Endothelial cell of umbilical vein (primary cell): Measurements from ENCODE around the gene BRI3. TPM values are rescaled to one million over a fixed set of nuclear protein-coding genes. Genes with fewer than 3 reads are reported as not detected.

Experiments used
- BruUV-seq: library from RNA; stranded (reverse); fragments of 400-500 nt; replicated peaks from 2 replicates; lab custom pipeline; 2021; lab: Mats Ljungman, UMichigan
- CTCF ChIA-PET: fragments of 300-600, 350-600 bp; sonication (Branson Sonifier 250); formaldehyde crosslinking; loops from one replicate; lab custom pipeline; 2021; ENCODE audit warnings: antibody characterized with exemption, inconsistent platforms; lab: Charles Lee
- POLR2A ChIA-PET: fragments of 300-600, 350-600 bp; sonication (Branson Sonifier 250); formaldehyde crosslinking; loops from one replicate; lab custom pipeline; 2021; ENCODE audit warnings: antibody characterized with exemption, inconsistent platforms; lab: Charles Lee
- DNase-seq: peaks from one replicate; pipeline ENCODE4 v3.0.0-alpha.2; 2011; ENCODE audit warnings: low read depth, low spot score
- FAIRE-seq: peaks from 2 replicates; lab custom pipeline; 2011; peaks lifted over from hg19 to GRCh38; lab: Jason Lieb, UNC
- H2AFZ ChIP-seq: 2 replicates; pipeline ENCODE4 v1.6.0; 2012; ENCODE audit warnings: low read depth, low read length, control low read depth, inconsistent platforms
- H3K27ac ChIP-seq: 2 replicates; pipeline ENCODE4 v1.5.1; 2011; ENCODE audit warnings: low read depth, mild to moderate bottlenecking, control low read depth, low read length, moderate library complexity; ENCODE audit not compliant: insufficient read depth
- H3K27me3 ChIP-seq, 2 experiments: 2 replicates each; pipeline versions ENCODE4 v1.6.0 to v1.6.1; 2011; ENCODE audit warnings: low read length in 2 of 2, mixed read lengths in 1 of 2; ENCODE audit not compliant: control insufficient read depth in 2 of 2, insufficient read depth in 2 of 2
- H3K36me3 ChIP-seq, 2 experiments: 2 replicates in 1 of 2; 3 replicates in 1 of 2; pipeline ENCODE4 v1.5.1; 2011; ENCODE audit warnings: low read length in 2 of 2, mild to moderate bottlenecking in 1 of 2, moderate library complexity in 1 of 2; ENCODE audit not compliant: control insufficient read depth in 2 of 2, insufficient read depth in 2 of 2; ENCODE audit errors: extremely low read depth in 1 of 2
- H3K4me1 ChIP-seq: 3 replicates; pipeline ENCODE4 v1.5.1; 2011; ENCODE audit warnings: mild to moderate bottlenecking, low read length; ENCODE audit not compliant: control insufficient read depth, insufficient read depth; ENCODE audit errors: extremely low read depth
- H3K4me2 ChIP-seq: 2 replicates; pipeline ENCODE4 v1.6.1; 2011; ENCODE audit warnings: low read length, control low read depth, mixed read lengths; ENCODE audit not compliant: insufficient read depth
- H3K4me3 ChIP-seq, 3 experiments: fragments of 200-600 bp in 1 of 3; sonication (generic), shearing (Covaris generic) in 1 of 3; replicated peaks in 1 of 3; 2 replicates each; pipeline ENCODE4 v1.5.1; 2011 to 2016; ENCODE audit warnings: control low read depth in 3 of 3, low read length in 3 of 3, mild to moderate bottlenecking in 2 of 3, inconsistent platforms in 1 of 3, low read depth in 1 of 3, moderate library complexity in 1 of 3; ENCODE audit not compliant: insufficient read depth in 1 of 3
- H3K79me2 ChIP-seq: 2 replicates; pipeline ENCODE4 v1.6.0; 2012; ENCODE audit warnings: low read length, inconsistent platforms; ENCODE audit not compliant: control insufficient read depth, insufficient read depth
- H3K9ac ChIP-seq: replicated peaks from 2 replicates; pipeline ENCODE3; 2011; ENCODE audit warnings: low read length, control low read depth; ENCODE audit not compliant: insufficient read depth; ENCODE audit errors: extremely low read depth
- H3K9me1 ChIP-seq: replicated peaks from 3 replicates; pipeline ENCODE4 v1.6.0; 2011; ENCODE audit warnings: mild to moderate bottlenecking, low read length; ENCODE audit not compliant: control insufficient read depth, insufficient read depth; ENCODE audit errors: extremely low read depth
- H3K9me3 ChIP-seq: replicated peaks from 2 replicates; pipeline ENCODE4 v1.5.1; 2012; ENCODE audit warnings: low read length, inconsistent platforms; ENCODE audit not compliant: control insufficient read depth, insufficient read depth
- H4K20me1 ChIP-seq: replicated peaks from 2 replicates; pipeline ENCODE3; 2011; ENCODE audit warnings: mild to moderate bottlenecking, low read length; ENCODE audit not compliant: control insufficient read depth, insufficient read depth; ENCODE audit errors: extremely low read depth
- FOS ChIP-seq: IDR thresholded peaks from 2 replicates; pipeline ENCODE4 v1.6.1; 2011; ENCODE audit warnings: mild to moderate bottlenecking, low read length, moderate library complexity, borderline replicate concordance; ENCODE audit not compliant: insufficient read depth
- GATA2 ChIP-seq: IDR thresholded peaks from 2 replicates; pipeline ENCODE4 v1.7.0; 2011; ENCODE audit warnings: low read depth, mild to moderate bottlenecking, moderate library complexity, mixed read lengths, low read length; ENCODE audit not compliant: insufficient read length, insufficient read depth
- POLR2A ChIP-seq: IDR thresholded peaks from 2 replicates; pipeline ENCODE4 v1.6.1; 2012; ENCODE audit warnings: low read depth, mild to moderate bottlenecking, control low read depth, low read length
- POLR2AphosphoS5 ChIP-seq: IDR thresholded peaks from 2 replicates; pipeline ENCODE4 v1.6.1; 2012; ENCODE audit warnings: low read depth, mild to moderate bottlenecking, control low read depth, low read length, moderate library complexity; ENCODE audit not compliant: insufficient read depth
- dilution Hi-C: fragments of 300-500 bp; cut with MboI; formaldehyde crosslinking; loops from one replicate; pipeline ENCODE4 v1.15.0; 2019; ENCODE audit warnings: low sequenced_read_pairs; ENCODE audit not compliant: extremely low pct_ligation_motif_present
- intact Hi-C: fragments of 100-400 bp; cut with micrococcal nuclease; formaldehyde crosslinking; loops from one replicate; pipeline ENCODE4 v1.10.0; 2022
- polyA plus RNA-seq, 4 experiments: library from polyadenylated mRNA; depleted of rRNA in 3 of 4; stranded (reverse) in 3 of 4; unstranded in 1 of 4; fragments of >200 nt; gene quantifications; 2 replicates each; pipeline versions ENCODE4 v1.2.1 to v1.2.3, GENCODE V29; 2011 to 2012; ENCODE audit warnings: missing spikeins in 1 of 4
- total RNA-seq: library from RNA; stranded (reverse); gene quantifications from 2 replicates; pipeline ENCODE4 v1.2.3, GENCODE V29; 2021
- TF ChIP-seq, protein P1 (sequence below): IDR thresholded peaks from 2 replicates; pipeline ENCODE4 v1.6.1; 2011; ENCODE audit not compliant: insufficient read depth, insufficient read length
- TF ChIP-seq, protein P2 (sequence below), 2 donors: IDR thresholded peaks; 1 replicate in 1 of 2; 2 replicates in 1 of 2; pipeline ENCODE4 v1.5.1; 2011; ENCODE audit warnings: low read length in 2 of 2, mild to moderate bottlenecking in 2 of 2, moderate library complexity in 2 of 2, control low read depth in 1 of 2, inconsistent platforms in 1 of 2, low read depth in 1 of 2; ENCODE audit not compliant: insufficient read depth in 1 of 2; ENCODE audit errors: extremely low read depth in 1 of 2

The BRI3 gene
- total and polyA plus RNA-seq, 2 donors (not counting 3 experiments of a cell fraction or from before 2014, with no cell fraction given), result 214 to 317 TPM

GRCh38 chr7:98294798-98295382 lies 13.4 kb downstream of the BRI3 start:
- H3K4me3 ChIP-seq, result no peak overlapping the region
- POLR2A ChIA-PET, result no interaction called here
- no peaks in the 10 kb centered on the region for H3K4me1 ChIP-seq
- H4K20me1 ChIP-seq, result peaks cover under 1% of the 10 kb centered on the region
- H3K9ac ChIP-seq, result no peak overlapping the region
- CTCF ChIA-PET, result interaction anchor here (0.7 to 3.7 kb wide), 8 partner anchors 22 to 546 kb away, joined by 3 to 18 read pairs (median 4); partner anchors contain the start of gene BAIAP2L1
- no peak for FAIRE-seq
- H3K4me2 ChIP-seq, result no peak overlapping the region
- peaks cover 24% of the 10 kb centered on the region for H3K79me2 ChIP-seq
- intact Hi-C loops, result loop anchor here (1.0 to 10.0 kb wide), 2 partner anchors 106 to 540 kb away; partner anchors contain the start of gene BAIAP2L1
- H3K36me3 ChIP-seq, result peaks cover 2 to 29% of the 10 kb centered on the region in 2 experiments
- TF ChIP-seq POLR2A, result peak; percentile 63
- TF ChIP-seq, protein P1, sequence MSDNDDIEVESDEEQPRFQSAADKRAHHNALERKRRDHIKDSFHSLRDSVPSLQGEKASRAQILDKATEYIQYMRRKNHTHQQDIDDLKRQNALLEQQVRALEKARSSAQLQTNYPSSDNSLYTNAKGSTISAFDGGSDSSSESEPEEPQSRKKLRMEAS, result no peak
- TF ChIP-seq, protein P2, sequence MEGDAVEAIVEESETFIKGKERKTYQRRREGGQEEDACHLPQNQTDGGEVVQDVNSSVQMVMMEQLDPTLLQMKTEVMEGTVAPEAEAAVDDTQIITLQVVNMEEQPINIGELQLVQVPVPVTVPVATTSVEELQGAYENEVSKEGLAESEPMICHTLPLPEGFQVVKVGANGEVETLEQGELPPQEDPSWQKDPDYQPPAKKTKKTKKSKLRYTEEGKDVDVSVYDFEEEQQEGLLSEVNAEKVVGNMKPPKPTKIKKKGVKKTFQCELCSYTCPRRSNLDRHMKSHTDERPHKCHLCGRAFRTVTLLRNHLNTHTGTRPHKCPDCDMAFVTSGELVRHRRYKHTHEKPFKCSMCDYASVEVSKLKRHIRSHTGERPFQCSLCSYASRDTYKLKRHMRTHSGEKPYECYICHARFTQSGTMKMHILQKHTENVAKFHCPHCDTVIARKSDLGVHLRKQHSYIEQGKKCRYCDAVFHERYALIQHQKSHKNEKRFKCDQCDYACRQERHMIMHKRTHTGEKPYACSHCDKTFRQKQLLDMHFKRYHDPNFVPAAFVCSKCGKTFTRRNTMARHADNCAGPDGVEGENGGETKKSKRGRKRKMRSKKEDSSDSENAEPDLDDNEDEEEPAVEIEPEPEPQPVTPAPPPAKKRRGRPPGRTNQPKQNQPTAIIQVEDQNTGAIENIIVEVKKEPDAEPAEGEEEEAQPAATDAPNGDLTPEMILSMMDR (IDR thresholded peaks at IDR 0.05; ENCODE audit: extremely low read depth in 1 of 2, insufficient read depth in 1 of 2, low read depth in 1 of 2, low read length in 2 of 2), result peak; percentile 58 to 69
- no peak for TF ChIP-seq GATA2
- no peak for TF ChIP-seq FOS
- peak; percentile 38 for TF ChIP-seq POLR2AphosphoS5
- H3K27ac ChIP-seq, result no peak overlapping the region
- H3K27me3 ChIP-seq, result no peaks in the 10 kb centered on the region
- H2AFZ ChIP-seq, result no peak overlapping the region
- no peaks in the 10 kb centered on the region for H3K9me1 ChIP-seq
- peak; percentile 32 for DNase-seq
- H3K9me3 ChIP-seq, result no peaks in the 10 kb centered on the region
- no TSS peak for BruUV-seq
- dilution Hi-C loops, result no loop called here
